ENCODE results near the gene PLEK.
A peak's percentile ranks its signal among the peaks of the same experiment; 100 is the strongest.

PLEK gene

GRCh38 chr2:68336192-68336591, 28.9 kb upstream of the PLEK start:
- Histone ChIP-seq H3K4me3 (ENCODE audit: low read depth, low read length) (no peak overlapping the region), H3K27ac (no peak overlapping the region), H3K36me3 (replicated peaks) (no peaks in the 10 kb centered on the region), H3K27me3 (replicated peaks) (no peaks in the 10 kb centered on the region)
- DNase-seq: peak; percentile 11
- in situ Hi-C loops (cut with HindIII; ENCODE audit: low pct_ligation_motif_present, low sequenced_read_pairs): no loop called here
- TF ChIP-seq CTCF (IDR thresholded peaks at IDR 0.05; ENCODE audit: low read depth, low read length, missing control alignments): no peak

DNA sequence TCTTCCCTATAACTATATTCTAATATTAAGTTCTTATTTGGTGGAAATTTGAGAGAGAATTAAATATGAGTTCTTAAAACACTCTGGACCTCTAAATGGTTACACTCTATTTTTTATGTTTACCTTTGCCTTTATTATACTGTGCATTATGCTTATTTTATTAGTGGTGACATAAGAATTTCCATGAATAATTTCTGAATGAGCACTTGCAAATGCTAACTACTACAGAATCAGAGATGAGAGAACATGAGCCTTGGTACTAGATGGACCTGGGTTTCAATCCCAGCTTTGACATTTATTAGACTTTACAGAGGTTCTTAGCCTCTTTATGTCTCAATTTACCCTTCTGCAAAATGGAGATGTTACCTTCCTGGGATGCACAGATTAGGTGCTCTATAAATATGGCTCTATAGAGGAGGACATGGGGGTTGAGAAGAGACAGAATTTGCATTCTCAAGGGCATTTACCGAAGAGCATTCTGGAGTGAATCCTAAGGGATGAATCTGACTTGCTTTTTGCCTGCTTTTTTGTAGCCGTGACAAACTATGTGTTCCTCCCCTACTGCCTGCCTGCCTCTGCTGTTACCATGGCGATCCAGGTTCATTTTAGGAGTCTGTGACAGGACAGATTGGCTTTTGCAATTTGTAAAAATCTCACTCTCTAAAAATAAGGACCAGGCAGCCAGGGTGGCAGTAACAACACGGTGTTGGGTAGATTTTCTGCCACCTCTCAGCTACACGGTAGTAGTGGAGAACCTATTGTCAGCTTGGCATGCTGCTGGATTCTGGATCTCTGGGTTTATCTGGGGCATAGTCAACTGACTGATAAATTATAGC, 24.6 kb upstream of the PLEK start:
- TF ChIP-seq CTCF (IDR thresholded peaks at IDR 0.05; ENCODE audit: low read depth, low read length, missing control alignments): no peak
- Histone ChIP-seq H3K36me3 (replicated peaks) (no peaks in the 10 kb centered on the region), H3K4me3 (ENCODE audit: low read depth, low read length) (no peak overlapping the region), H3K27ac (no peak overlapping the region), H3K27me3 (replicated peaks) (no peaks in the 10 kb centered on the region)
- in situ Hi-C loops (cut with HindIII; ENCODE audit: low pct_ligation_motif_present, low sequenced_read_pairs): no loop called here
- DNase-seq: no peak

- TF ChIP-seq CTCF (IDR thresholded peaks at IDR 0.05; ENCODE audit: low read depth, low read length, missing control alignments): no peak
- no peak overlapping the region for H3K27ac ChIP-seq
- no peak for DNase-seq
- in situ Hi-C loops (cut with HindIII; ENCODE audit: low pct_ligation_motif_present, low sequenced_read_pairs): no loop called here
- no peak overlapping the region for H3K4me3 ChIP-seq (ENCODE audit: low read depth, low read length)
- no peaks in the 10 kb centered on the region for H3K36me3 ChIP-seq (replicated peaks)
- no peaks in the 10 kb centered on the region for H3K27me3 ChIP-seq (replicated peaks)
Observed at GRCh38 chr2:68341062-68341329, 24.1 kb upstream of the PLEK start.

DNA sequence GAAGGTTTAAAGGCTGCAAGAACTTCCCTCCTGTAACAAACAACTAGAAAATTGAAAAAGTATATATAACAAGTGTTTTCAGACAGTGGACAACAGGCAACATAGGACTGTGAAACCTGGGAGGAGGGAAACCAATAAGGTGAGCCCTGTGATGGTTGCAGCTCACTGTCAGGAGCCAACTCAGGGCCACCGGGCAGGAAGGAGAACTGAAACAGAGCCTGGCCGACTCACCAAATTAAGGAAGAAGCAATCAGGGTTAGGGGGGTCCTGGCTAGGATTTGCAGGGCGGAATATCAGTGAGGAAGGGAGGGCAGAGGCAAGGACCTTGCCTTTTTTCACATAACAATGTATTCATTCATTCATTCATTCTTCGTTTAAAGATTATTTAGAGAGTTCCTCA, 23.5 kb upstream of the PLEK start:
- no peak overlapping the region for H3K27ac ChIP-seq
- no peak for TF ChIP-seq CTCF (IDR thresholded peaks at IDR 0.05; ENCODE audit: low read depth, low read length, missing control alignments)
- no peaks in the 10 kb centered on the region for H3K36me3 ChIP-seq (replicated peaks)
- no peaks in the 10 kb centered on the region for H3K27me3 ChIP-seq (replicated peaks)
- no peak overlapping the region for H3K4me3 ChIP-seq (ENCODE audit: low read depth, low read length)
- in situ Hi-C loops (cut with HindIII; ENCODE audit: low pct_ligation_motif_present, low sequenced_read_pairs): no loop called here
- DNase-seq: no peak

- TF ChIP-seq CTCF (IDR thresholded peaks at IDR 0.05; ENCODE audit: low read depth, low read length, missing control alignments): no peak
- Histone ChIP-seq H3K4me3 (ENCODE audit: low read depth, low read length) (no peak overlapping the region), H3K36me3 (replicated peaks) (no peaks in the 10 kb centered on the region), H3K27me3 (replicated peaks) (no peaks in the 10 kb centered on the region), H3K27ac (no peak overlapping the region)
- in situ Hi-C loops (cut with HindIII; ENCODE audit: low pct_ligation_motif_present, low sequenced_read_pairs): no loop called here
- DNase-seq: no peak
Observed at GRCh38 chr2:68342470-68342869, 22.6 kb upstream of the PLEK start.

GRCh38 chr2:68344031-68344430, 21.1 kb upstream of the PLEK start:
- Histone ChIP-seq H3K27ac (no peak overlapping the region), H3K4me3 (ENCODE audit: low read depth, low read length) (no peak overlapping the region), H3K36me3 (replicated peaks) (no peaks in the 10 kb centered on the region), H3K27me3 (replicated peaks) (no peaks in the 10 kb centered on the region)
- TF ChIP-seq CTCF (IDR thresholded peaks at IDR 0.05; ENCODE audit: low read depth, low read length, missing control alignments): no peak
- in situ Hi-C loops (cut with HindIII; ENCODE audit: low pct_ligation_motif_present, low sequenced_read_pairs): no loop called here
- DNase-seq: no peak
